A673 (cell line): ENCODE measurements around the gene AOX1. TPM values are rescaled to one million over a fixed set of nuclear protein-coding genes. Genes with fewer than 3 reads are reported as not detected.
A peak's percentile ranks its signal among the peaks of the same experiment; 100 is the strongest.
"Not testable (repeated sequence)": the region's sequence is repeated elsewhere in the genome, so short reads cannot be mapped to it uniquely, and the experiment has no call there.

Experiments
- BruUV-seq: library from RNA; stranded (reverse); fragments of 400-500 nt; replicated peaks from 2 replicates; lab custom pipeline; 2021; lab: Mats Ljungman, UMichigan
- CTCF ChIA-PET: fragments of 300-600 bp; sonication (Branson Sonifier 250); formaldehyde crosslinking; loops from one replicate; lab custom pipeline; 2022; ENCODE audit warnings: antibody characterized with exemption; lab: Charles Lee
- POLR2A ChIA-PET: fragments of 300-600 bp; sonication (Branson Sonifier 250); formaldehyde crosslinking; loops from one replicate; lab custom pipeline; 2022; ENCODE audit warnings: antibody characterized with exemption; ENCODE audit not compliant: low non-redundant PET; lab: Charles Lee
- DNase-seq: peaks from one replicate; pipeline ENCODE4 v3.0.0-alpha.2; 2015; ENCODE audit warnings: low spot score
- H3K27ac ChIP-seq: fragments of 200-600 bp; sonication (generic); 2 replicates; pipeline ENCODE4 v1.5.1; 2016; ENCODE audit warnings: mixed run types, low read depth, mild to moderate bottlenecking, mixed read lengths, antibody characterized with exemption, low read length; ENCODE audit not compliant: poor library complexity, severe bottlenecking
- H3K27me3 ChIP-seq: fragments of 200-600 bp; sonication (generic); replicated peaks from 2 replicates; pipeline ENCODE4 v1.6.1; 2017; ENCODE audit warnings: mixed run types, low read depth, mild to moderate bottlenecking, mixed read lengths, antibody characterized with exemption, low read length; ENCODE audit not compliant: insufficient read depth, poor library complexity
- H3K36me3 ChIP-seq: fragments of 200-600 bp; sonication (generic); 2 replicates; pipeline ENCODE4 v1.6.1; 2016; ENCODE audit warnings: mixed run types, mild to moderate bottlenecking, mixed read lengths, antibody characterized with exemption, low read length; ENCODE audit not compliant: insufficient read depth, poor library complexity, severe bottlenecking
- H3K4me1 ChIP-seq: fragments of 200-600 bp; sonication (generic); 2 replicates; pipeline ENCODE4 v1.6.1; 2017; ENCODE audit warnings: mixed run types, mild to moderate bottlenecking, mixed read lengths, antibody characterized with exemption, low read length; ENCODE audit not compliant: insufficient read depth, poor library complexity, severe bottlenecking
- H3K4me3 ChIP-seq: fragments of 200-600 bp; sonication (generic); 2 replicates; pipeline ENCODE4 v1.5.1; 2016; ENCODE audit warnings: low read depth, mixed run types, mild to moderate bottlenecking, mixed read lengths, low read length; ENCODE audit not compliant: poor library complexity, severe bottlenecking
- H3K9me3 ChIP-seq: fragments of 200-600 bp; sonication (generic); 2 replicates; pipeline ENCODE4 v1.6.1; 2016; ENCODE audit warnings: mixed run types, low read depth, mild to moderate bottlenecking, mixed read lengths, antibody characterized with exemption, low read length; ENCODE audit not compliant: poor library complexity, severe bottlenecking
- EZH2 ChIP-seq: fragments of 200-600 bp; sonication (generic); IDR thresholded peaks from 2 replicates; pipeline ENCODE4 v1.6.1; 2017; ENCODE audit warnings: borderline replicate concordance, low read depth, mild to moderate bottlenecking, mixed read lengths, antibody characterized with exemption, low read length; ENCODE audit not compliant: poor library complexity, severe bottlenecking
- intact Hi-C: fragments of 100-400 bp; cut with micrococcal nuclease; formaldehyde crosslinking; loops from one replicate; pipeline ENCODE4 v1.10.0; 2022; ENCODE audit not compliant: unreplicated experiment
- total RNA-seq: library from RNA; stranded (reverse); gene quantifications from 2 replicates; pipeline ENCODE4 v1.2.3, GENCODE V29; 2021
- TF ChIP-seq, protein P1 (sequence below): fragments of 300-800, 200-600 bp; sonication (generic); conservative IDR thresholded peaks from 2 replicates; pipeline ENCODE4 v1.5.1; 2017; ENCODE audit warnings: low read depth, mild to moderate bottlenecking, antibody characterized with exemption, low read length, moderate library complexity, mixed read lengths

AOX1 gene
- total RNA-seq, 1 experiment from 2014 or later: 3.1 TPM

DNA sequence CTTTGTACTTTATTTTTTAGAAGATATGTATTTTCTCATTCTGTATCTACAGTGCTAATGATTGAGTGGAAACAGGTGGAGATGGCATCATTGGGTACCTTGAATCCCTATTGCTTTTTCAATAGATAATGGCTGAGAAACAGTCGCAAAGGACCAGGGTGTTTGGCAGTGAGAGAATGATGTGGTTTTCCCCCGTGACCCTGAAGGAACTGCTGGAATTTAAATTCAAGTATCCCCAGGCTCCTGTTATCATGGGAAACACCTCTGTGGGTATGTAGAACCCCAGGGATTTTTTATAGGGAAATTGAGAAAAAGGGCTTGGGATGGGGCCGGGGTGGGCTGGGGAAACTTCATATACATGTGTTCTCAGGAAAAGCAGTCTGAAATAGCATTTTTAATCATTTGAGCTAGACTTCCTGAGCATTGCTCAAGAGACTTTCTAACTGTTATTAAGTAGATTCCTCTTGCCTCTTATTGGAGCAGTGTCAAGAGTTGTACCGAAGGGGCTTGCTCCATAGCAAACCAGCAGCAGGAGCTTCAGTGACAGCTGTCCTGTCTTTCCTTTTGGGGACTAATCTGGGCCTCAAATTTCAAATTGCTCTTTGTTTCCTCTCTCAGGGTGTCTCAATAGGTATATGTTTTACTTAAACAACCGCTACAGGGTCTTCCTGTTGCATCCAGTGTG is 18.9 kb downstream of the AOX1 start:
- Histone ChIP-seq H3K4me1 (no peaks in the 10 kb centered on the region), H3K9me3 (no peaks in the 10 kb centered on the region), H3K27ac (no peak overlapping the region), H3K4me3 (no peak overlapping the region), H3K36me3 (no peaks in the 10 kb centered on the region), H3K27me3 (no peaks in the 10 kb centered on the region)
- intact Hi-C loops: no loop called here
- ChIA-PET CTCF (no interaction called here), POLR2A (no interaction called here)
- no peak for TF ChIP-seq EZH2
- TF ChIP-seq, protein P1, sequence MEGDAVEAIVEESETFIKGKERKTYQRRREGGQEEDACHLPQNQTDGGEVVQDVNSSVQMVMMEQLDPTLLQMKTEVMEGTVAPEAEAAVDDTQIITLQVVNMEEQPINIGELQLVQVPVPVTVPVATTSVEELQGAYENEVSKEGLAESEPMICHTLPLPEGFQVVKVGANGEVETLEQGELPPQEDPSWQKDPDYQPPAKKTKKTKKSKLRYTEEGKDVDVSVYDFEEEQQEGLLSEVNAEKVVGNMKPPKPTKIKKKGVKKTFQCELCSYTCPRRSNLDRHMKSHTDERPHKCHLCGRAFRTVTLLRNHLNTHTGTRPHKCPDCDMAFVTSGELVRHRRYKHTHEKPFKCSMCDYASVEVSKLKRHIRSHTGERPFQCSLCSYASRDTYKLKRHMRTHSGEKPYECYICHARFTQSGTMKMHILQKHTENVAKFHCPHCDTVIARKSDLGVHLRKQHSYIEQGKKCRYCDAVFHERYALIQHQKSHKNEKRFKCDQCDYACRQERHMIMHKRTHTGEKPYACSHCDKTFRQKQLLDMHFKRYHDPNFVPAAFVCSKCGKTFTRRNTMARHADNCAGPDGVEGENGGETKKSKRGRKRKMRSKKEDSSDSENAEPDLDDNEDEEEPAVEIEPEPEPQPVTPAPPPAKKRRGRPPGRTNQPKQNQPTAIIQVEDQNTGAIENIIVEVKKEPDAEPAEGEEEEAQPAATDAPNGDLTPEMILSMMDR: no peak
- no TSS peak for BruUV-seq
- DNase-seq: no peak

DNA sequence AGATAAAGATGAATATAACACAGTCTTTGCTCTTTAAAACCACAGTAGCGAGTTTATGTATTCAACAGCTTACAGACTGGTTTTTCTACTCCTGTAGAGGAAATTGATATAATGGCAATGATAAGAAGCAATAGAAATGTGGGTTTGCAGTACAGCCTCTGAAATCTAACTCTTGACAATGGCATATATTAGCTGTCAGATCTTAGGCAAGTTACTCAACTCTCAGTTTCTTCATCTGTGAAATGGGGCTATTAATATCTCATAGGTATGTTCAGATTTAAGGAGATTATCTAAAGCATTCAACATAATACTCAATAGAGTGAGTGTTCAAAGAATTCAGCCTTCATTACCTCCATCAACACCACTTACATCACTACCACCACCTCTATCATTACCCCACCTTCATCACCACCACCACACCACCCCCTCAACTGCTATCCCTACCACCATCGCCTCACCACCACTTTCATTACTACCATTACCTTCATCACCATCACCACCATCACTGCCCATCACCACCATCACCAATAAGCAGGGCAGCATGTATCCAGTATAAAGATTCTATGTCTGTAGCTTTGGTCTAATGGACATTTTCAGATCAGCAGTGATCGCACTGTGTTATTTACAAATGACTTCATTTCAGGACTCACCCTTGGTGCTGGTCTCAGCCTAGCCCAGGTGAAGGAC is 22.7 kb downstream of the AOX1 start:
- Histone ChIP-seq H3K4me1 (no peaks in the 10 kb centered on the region), H3K36me3 (no peaks in the 10 kb centered on the region), H3K27me3 (no peaks in the 10 kb centered on the region), H3K4me3 (no peak overlapping the region), H3K27ac (no peak overlapping the region), H3K9me3 (no peaks in the 10 kb centered on the region)
- DNase-seq: no peak
- ChIA-PET CTCF (no interaction called here), POLR2A (no interaction called here)
- intact Hi-C loops: no loop called here
- TF ChIP-seq, protein P1: no peak
- no peak for TF ChIP-seq EZH2
- BruUV-seq: no TSS peak

GRCh38 chr2:200609028-200609614 is 23.3 kb downstream of the AOX1 start:
- ChIA-PET CTCF (no interaction called here), POLR2A (no interaction called here)
- intact Hi-C loops: no loop called here
- no peak overlapping the region for H3K4me3 ChIP-seq
- no peaks in the 10 kb centered on the region for H3K4me1 ChIP-seq
- BruUV-seq: no TSS peak
- H3K27me3 ChIP-seq: no peaks in the 10 kb centered on the region
- no peak overlapping the region for H3K27ac ChIP-seq
- no peaks in the 10 kb centered on the region for H3K36me3 ChIP-seq
- peak; percentile 17 for DNase-seq
- TF ChIP-seq, protein P1: no peak
- no peak for TF ChIP-seq EZH2
- no peaks in the 10 kb centered on the region for H3K9me3 ChIP-seq

- H3K36me3 ChIP-seq, H3K4me1 ChIP-seq, H3K4me3 ChIP-seq, CTCF ChIA-PET, intact Hi-C loops, BruUV-seq, H3K27ac ChIP-seq, DNase-seq, H3K9me3 ChIP-seq, POLR2A ChIA-PET, H3K27me3 ChIP-seq: not testable (repeated sequence)
Measured at GRCh38 chr2:200610217-200610616, 24.4 kb downstream of the AOX1 start.
